Heart right ventricle (tissue), 16 donors: ENCODE measurements around the gene SRC. TPM values are rescaled to one million over a fixed set of nuclear protein-coding genes. Genes with fewer than 3 reads are reported as not detected.

Source experiments
- ATAC-seq, 8 donors: fragments of 200-7000 bp; cut with Tn5 transposase; one replicate each; pipeline ENCODE4 v1.9.1; 2020; ENCODE audit warnings: mild to moderate bottlenecking in 8 of 8, moderate library complexity in 8 of 8, moderate number of reproducible peaks in 1 of 8
- DNase-seq, 2 donors: peaks; one replicate each; pipeline ENCODE4 v3.0.0-alpha.2; 2020
- H3K27ac ChIP-seq, 10 donors: fragments of 200-600 bp; sonication (generic) in 2 of 10; one replicate each; pipeline versions ENCODE4 v1.5.0 to v1.8.0; 2020 to 2022; ENCODE audit warnings: mild to moderate bottlenecking in 3 of 10
- H3K27me3 ChIP-seq, 7 donors: fragments of 200-600 bp; one replicate each; pipeline ENCODE4 v1.8.0; 2021 to 2022; ENCODE audit warnings: mild to moderate bottlenecking in 2 of 7
- H3K36me3 ChIP-seq, 9 donors: fragments of 200-600 bp; sonication (generic) in 1 of 9; one replicate each; pipeline versions ENCODE4 v1.5.0 to v1.8.0; 2020 to 2022; ENCODE audit warnings: mild to moderate bottlenecking in 2 of 9
- H3K4me1 ChIP-seq, 9 donors: fragments of 200-600 bp; sonication (generic) in 1 of 9; one replicate each; pipeline versions ENCODE4 v1.5.0 to v1.8.0; 2020 to 2022; ENCODE audit warnings: mild to moderate bottlenecking in 4 of 9
- H3K4me3 ChIP-seq, 10 donors: fragments of 200-600 bp; sonication (generic) in 2 of 10; one replicate each; pipeline versions ENCODE4 v1.5.0 to v1.8.0; 2020 to 2022; ENCODE audit warnings: mild to moderate bottlenecking in 7 of 10, moderate library complexity in 2 of 10
- H3K9me3 ChIP-seq, 11 donors: fragments of 200-600 bp in 10 of 11; sonication (generic) in 2 of 11; one replicate each; pipeline versions ENCODE4 v1.5.0 to v1.8.0; 2013 to 2022; ENCODE audit warnings: mild to moderate bottlenecking in 2 of 11, control low read depth in 1 of 11, moderate library complexity in 1 of 11
- CTCF ChIP-seq, 9 donors: fragments of 200-600 bp; sonication (generic) in 2 of 9; IDR thresholded peaks; one replicate each; pipeline versions ENCODE4 v1.5.0 to v1.8.0; 2021 to 2022; ENCODE audit warnings: antibody characterized with exemption in 9 of 9, mild to moderate bottlenecking in 5 of 9, moderate library complexity in 1 of 9
- WGBS, 2 donors: extraction: QIAGEN DNeasy Blood & Tissue Kit; methylation state at CpG; one replicate each; pipeline ENCODE4 v1.1.7; 2013; ENCODE audit warnings: inconsistent platforms in 1 of 2; 5-methylcytosine and 5-hydroxymethylcytosine counted together
- intact Hi-C, 10 donors: fragments of 100-400 bp; cut with DNase I; formaldehyde crosslinking; loops; one replicate each; pipeline versions ENCODE4 v1.11.1 to v1.14.2; 2022
- polyA plus RNA-seq, 2 donors: library from polyadenylated mRNA; stranded (reverse); fragments of 200-250 nt; gene quantifications; one replicate each; pipeline ENCODE4 v1.2.3, GENCODE V29; 2013
- total RNA-seq, 10 donors: library from RNA; stranded (reverse); fragmentation: NEBNext Ultra II Directional in 3 of 10; extraction: Animal tissue kit (Norgen Biotek cat#: 25700) in 3 of 10; gene quantifications; one replicate each; pipeline versions ENCODE4 v1.2.1 to v1.2.4, GENCODE V29; 2021 to 2023
- donor health status: Arrhythmogenic right ventricular cardiomyopathy.
- donor health status: ischemic (EF 13 %, LVEDD 7.1; RV severe dilation, severe dysfunction).
- donor health status: healthy with polysubstance abuse.
- donor health status: DM: no; HTN: yes; CAD: no.
- donor health status: DM: no; HTN: no; CAD: no.
- donor health status: ischemic (EF 25% LVEDD 6.9; RV normal size, moderate dysfunction).
- donor health status: ischemic (EF 25% LVEDD 5.7; RV mildly dilated, moderate dysfunction).
- donor health status: healthy.
- donor health status: DM: yes; HTN: yes; CAD: no.
- donor health status: Ischemic cardiomyopathy.
- donor health status: ischemic (EF 35%, LVEDD 5.7; RV mildly dilated, moderate dysfunction).
- donor health status: nonischemic (EF 11% LVEDD 7.7; RV severe dilation, severe dysfunction).
- donor health status: DM: yes; HTN: yes; CAD: no.
- donor health status: PGD.
- donor health status: ischemic (EF 29% LVEDD 5.4; RV normal size, mild dysfunction).
- donor health status: nonischemic (EF 23%, LVEDD 6.1; RV moderate dilation, normal function).

The SRC gene
- total and polyA plus RNA-seq, 12 donors = 1.9 to 10.8 (median 4.2) TPM

- H3K27me3 ChIP-seq = no peaks in the 10 kb centered on the region
- H3K27ac ChIP-seq = no peak overlapping the region
- H3K9me3 ChIP-seq = no peaks in the 10 kb centered on the region
- 59 to 61% methylated on average over 23 of the region's 23 CpGs for WGBS, 2 donors
- H3K36me3 ChIP-seq = no peaks in the 10 kb centered on the region
- no peak for TF ChIP-seq CTCF (IDR thresholded peaks at IDR 0.05)
- H3K4me3 ChIP-seq = no peak overlapping the region
- intact Hi-C loops = no loop called here
- DNase-seq (no peak), ATAC-seq (peak in 1 of 8 donors; percentile 29)
- H3K4me1 ChIP-seq = peaks cover 0 to 36% (median 5%) of the 10 kb centered on the region in 9 donors
These were observed 12.6 kb downstream of the SRC start for GRCh38 chr20:37358366-37359150.

GRCh38 chr20:37359331-37359730 lies 13.4 kb downstream of the SRC start:
- DNase-seq (no peak), ATAC-seq (no peak)
- H3K27me3 ChIP-seq = no peaks in the 10 kb centered on the region
- H3K4me1 ChIP-seq = peaks cover 0 to 36% (median 5%) of the 10 kb centered on the region in 9 donors
- 80 to 82% methylated on average over 9 of the region's 9 CpGs for WGBS, 2 donors
- no peaks in the 10 kb centered on the region for H3K36me3 ChIP-seq
- no peaks in the 10 kb centered on the region for H3K9me3 ChIP-seq
- no peak overlapping the region for H3K4me3 ChIP-seq
- TF ChIP-seq CTCF (IDR thresholded peaks at IDR 0.05) = no peak
- H3K27ac ChIP-seq = no peak overlapping the region
- intact Hi-C loops = no loop called here

- Histone ChIP-seq H3K27me3 (no peaks in the 10 kb centered on the region), H3K4me1 (peaks cover 0 to 36% (median 5%) of the 10 kb centered on the region in 9 donors), H3K4me3 (no peak overlapping the region), H3K9me3 (no peaks in the 10 kb centered on the region), H3K27ac (no peak overlapping the region), H3K36me3 (no peaks in the 10 kb centered on the region)
- intact Hi-C loops = no loop called here
- WGBS, 2 donors = 86 to 91% methylated on average over 5 of the region's 5 CpGs
- no peak for TF ChIP-seq CTCF (IDR thresholded peaks at IDR 0.05)
- DNase-seq = no peak
- ATAC-seq = no peak
These were observed 13.9 kb downstream of the SRC start for GRCh38 chr20:37359836-37360235.

GRCh38 chr20:37360391-37361115 lies 14.6 kb downstream of the SRC start:
- WGBS, 2 donors = 94 to 98% methylated on average over 6 of the region's 6 CpGs
- H3K36me3 ChIP-seq = peaks cover 0 to 4% (median 0%) of the 10 kb centered on the region in 9 donors
- H3K4me3 ChIP-seq = no peak overlapping the region
- H3K9me3 ChIP-seq = no peaks in the 10 kb centered on the region
- H3K4me1 ChIP-seq = peaks cover 0 to 35% (median 5%) of the 10 kb centered on the region in 9 donors
- ATAC-seq (no peak), DNase-seq (no peak)
- H3K27ac ChIP-seq = no peak overlapping the region
- TF ChIP-seq CTCF (IDR thresholded peaks at IDR 0.05) = no peak
- intact Hi-C loops = no loop called here
- H3K27me3 ChIP-seq = no peaks in the 10 kb centered on the region
